HG02840 (cell line): Measurements from ENCODE around the gene C1orf52.

Source experiments
- ATAC-seq: cut with Tn5 transposase; IDR thresholded peaks from one replicate; pipeline ENCODE4 v1.9.1; 2021; ENCODE audit warnings: mild to moderate bottlenecking, moderate library complexity, moderate number of reproducible peaks; ENCODE audit not compliant: unreplicated experiment, low FRiP score

C1orf52 gene

GRCh38 chr1:85201340-85202091 is 57.9 kb downstream of the C1orf52 start:
- peak; percentile 37 for ATAC-seq

- peak; percentile 61 for ATAC-seq
Measured at GRCh38 chr1:85200463-85201339, 58.8 kb downstream of the C1orf52 start, which contains the start of gene SYDE2. SYDE2 (minus strand) TSS chr1:85201016; CDS start chr1:85200996, 20 bp downstream.
